ENCODE measurements around the gene HCAR3.

GRCh38 chr12:122757568-122757967 lies 41.0 kb upstream of the HCAR3 start:
- TF ChIP-seq POLR2A (IDR thresholded peaks at IDR 0.05; ENCODE audit: low read depth, low read length) (no peak), POLR2AphosphoS5 (IDR thresholded peaks at IDR 0.05; ENCODE audit: low read depth, low read length) (no peak), TAF1 (IDR thresholded peaks at IDR 0.05; ENCODE audit: low read depth, low read length) (no peak), PAX5 (IDR thresholded peaks at IDR 0.05; ENCODE audit: insufficient read depth, low read length, severe bottlenecking) (no peak)

All from GM12891 (cell line).